Loucy (cell line): ENCODE data around the gene TMEM131.

Experiments
- EZH2phosphoT487 ChIP-seq: fragments of 200-600 bp; IDR thresholded peaks from 2 replicates; pipeline ENCODE4 v1.6.1; 2018; ENCODE audit warnings: antibody characterized with exemption, mild to moderate bottlenecking, moderate library complexity, borderline replicate concordance
- TF ChIP-seq, protein P1 (sequence below): fragments of 200-600 bp; sonication (generic); conservative IDR thresholded peaks from 2 replicates; pipeline ENCODE4 v1.5.1; 2014; ENCODE audit warnings: mild to moderate bottlenecking, antibody characterized with exemption, low read length

DNA sequence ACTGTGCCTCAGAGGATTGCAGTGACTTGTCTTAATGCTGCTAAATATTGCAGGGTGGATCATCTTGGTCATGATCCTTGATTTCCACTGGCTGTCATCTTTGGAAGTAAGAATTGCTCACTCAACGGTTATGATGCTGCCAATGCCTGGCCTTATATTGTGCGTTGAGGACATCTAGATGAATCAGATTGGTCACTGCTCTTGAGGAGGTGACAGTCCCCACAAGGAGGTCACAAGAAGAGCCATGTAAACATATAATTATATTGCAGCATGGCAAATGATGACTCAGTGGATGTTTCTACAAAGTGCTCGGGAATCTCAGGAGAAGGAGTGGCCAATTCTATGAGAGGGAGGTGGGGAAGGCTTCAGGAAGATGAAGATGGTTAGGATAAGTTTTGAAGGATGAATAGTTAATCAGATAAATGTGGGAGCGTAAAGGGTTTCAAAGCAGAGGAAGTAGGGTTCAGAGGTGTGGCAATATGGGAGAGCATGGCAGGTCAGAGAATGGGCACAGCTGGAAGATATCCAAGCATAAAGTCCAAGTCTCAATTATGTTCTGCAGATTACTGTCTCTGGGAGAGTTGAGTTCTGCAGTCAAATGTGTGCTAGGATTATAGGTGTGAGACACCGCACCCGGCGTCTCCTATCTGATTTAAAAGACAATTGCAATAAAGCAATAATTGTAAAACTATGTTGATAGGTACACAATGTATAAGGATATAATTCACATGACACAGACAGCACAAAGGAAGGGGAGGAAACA is 21.3 kb upstream of the TMEM131 start:
- TF ChIP-seq, protein P1, sequence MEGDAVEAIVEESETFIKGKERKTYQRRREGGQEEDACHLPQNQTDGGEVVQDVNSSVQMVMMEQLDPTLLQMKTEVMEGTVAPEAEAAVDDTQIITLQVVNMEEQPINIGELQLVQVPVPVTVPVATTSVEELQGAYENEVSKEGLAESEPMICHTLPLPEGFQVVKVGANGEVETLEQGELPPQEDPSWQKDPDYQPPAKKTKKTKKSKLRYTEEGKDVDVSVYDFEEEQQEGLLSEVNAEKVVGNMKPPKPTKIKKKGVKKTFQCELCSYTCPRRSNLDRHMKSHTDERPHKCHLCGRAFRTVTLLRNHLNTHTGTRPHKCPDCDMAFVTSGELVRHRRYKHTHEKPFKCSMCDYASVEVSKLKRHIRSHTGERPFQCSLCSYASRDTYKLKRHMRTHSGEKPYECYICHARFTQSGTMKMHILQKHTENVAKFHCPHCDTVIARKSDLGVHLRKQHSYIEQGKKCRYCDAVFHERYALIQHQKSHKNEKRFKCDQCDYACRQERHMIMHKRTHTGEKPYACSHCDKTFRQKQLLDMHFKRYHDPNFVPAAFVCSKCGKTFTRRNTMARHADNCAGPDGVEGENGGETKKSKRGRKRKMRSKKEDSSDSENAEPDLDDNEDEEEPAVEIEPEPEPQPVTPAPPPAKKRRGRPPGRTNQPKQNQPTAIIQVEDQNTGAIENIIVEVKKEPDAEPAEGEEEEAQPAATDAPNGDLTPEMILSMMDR = no peak
- no peak for TF ChIP-seq EZH2phosphoT487
